ENCODE measurements around the gene NCOA1.

GRCh38 chr2:24497685-24498084, 6.6 kb downstream of the NCOA1 start:
- no peak for TF ChIP-seq YY1 (IDR thresholded peaks at IDR 0.05)
- TF ChIP-seq, protein P1, sequence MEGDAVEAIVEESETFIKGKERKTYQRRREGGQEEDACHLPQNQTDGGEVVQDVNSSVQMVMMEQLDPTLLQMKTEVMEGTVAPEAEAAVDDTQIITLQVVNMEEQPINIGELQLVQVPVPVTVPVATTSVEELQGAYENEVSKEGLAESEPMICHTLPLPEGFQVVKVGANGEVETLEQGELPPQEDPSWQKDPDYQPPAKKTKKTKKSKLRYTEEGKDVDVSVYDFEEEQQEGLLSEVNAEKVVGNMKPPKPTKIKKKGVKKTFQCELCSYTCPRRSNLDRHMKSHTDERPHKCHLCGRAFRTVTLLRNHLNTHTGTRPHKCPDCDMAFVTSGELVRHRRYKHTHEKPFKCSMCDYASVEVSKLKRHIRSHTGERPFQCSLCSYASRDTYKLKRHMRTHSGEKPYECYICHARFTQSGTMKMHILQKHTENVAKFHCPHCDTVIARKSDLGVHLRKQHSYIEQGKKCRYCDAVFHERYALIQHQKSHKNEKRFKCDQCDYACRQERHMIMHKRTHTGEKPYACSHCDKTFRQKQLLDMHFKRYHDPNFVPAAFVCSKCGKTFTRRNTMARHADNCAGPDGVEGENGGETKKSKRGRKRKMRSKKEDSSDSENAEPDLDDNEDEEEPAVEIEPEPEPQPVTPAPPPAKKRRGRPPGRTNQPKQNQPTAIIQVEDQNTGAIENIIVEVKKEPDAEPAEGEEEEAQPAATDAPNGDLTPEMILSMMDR (IDR thresholded peaks at IDR 0.05; ENCODE audit: low read depth, low read length, missing input control) = no peak

All from liver (tissue), 2 donors.